LNCAP (cell line): Measurements from ENCODE around the gene PRKCH.

ENCODE experiments used
- CTCF ChIP-seq: fragments of 450-650 bp; IDR thresholded peaks from 2 replicates; pipeline ENCODE4 v1.5.1; 2017; ENCODE audit warnings: mild to moderate bottlenecking

PRKCH gene

GRCh38 chr14:61341275-61342206 lies 20.2 kb downstream of the PRKCH start:
- no peak for TF ChIP-seq CTCF

- no peak for TF ChIP-seq CTCF
Observed at GRCh38 chr14:61342486-61342885, 21.1 kb downstream of the PRKCH start.

GRCh38 chr14:61342932-61343331 lies 21.6 kb downstream of the PRKCH start:
- TF ChIP-seq CTCF: no peak

DNA sequence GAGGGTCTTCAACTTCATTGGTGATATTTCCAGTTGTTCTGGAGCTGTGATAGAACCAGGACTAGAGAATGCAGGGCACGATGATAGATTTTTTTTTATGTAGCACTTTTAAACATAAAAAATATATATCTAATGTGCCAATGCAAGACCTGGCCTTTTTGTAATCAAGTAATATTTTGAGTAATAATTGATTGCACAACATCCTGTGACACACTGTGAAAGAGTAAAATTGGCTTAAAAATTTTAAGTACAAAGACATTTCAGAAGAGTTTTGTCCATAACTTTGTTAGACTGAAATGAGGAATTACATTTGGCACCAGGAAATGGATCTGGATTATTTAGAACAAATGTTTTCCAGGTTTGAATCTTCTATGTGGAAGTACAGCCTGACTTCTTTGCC lies 22.1 kb downstream of the PRKCH start:
- no peak for TF ChIP-seq CTCF

DNA sequence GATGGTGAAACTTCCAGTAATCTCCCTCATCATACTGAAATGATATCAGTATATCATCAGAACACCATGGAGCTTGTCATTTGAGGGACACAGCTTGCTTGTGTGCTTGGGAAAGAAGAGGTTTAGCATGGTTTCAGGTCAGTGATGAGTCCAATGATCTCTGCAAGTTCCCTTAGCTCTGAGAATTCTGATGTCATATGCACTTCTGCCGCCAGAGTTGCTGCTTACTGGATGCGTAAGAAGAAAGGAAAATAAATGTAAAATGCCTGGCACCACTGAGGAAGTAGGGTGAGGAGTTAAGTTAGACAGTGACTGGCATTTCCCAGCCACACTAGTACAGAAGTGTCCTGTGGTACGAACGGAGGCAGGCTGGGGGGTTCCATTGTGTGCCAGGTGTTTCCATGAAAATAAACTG lies 22.6 kb downstream of the PRKCH start:
- no peak for TF ChIP-seq CTCF

GRCh38 chr14:61344437-61345150 lies 23.2 kb downstream of the PRKCH start:
- no peak for TF ChIP-seq CTCF

- no peak for TF ChIP-seq CTCF
Observed at GRCh38 chr14:61345151-61345482, 23.7 kb downstream of the PRKCH start.
